OCI-LY1 (cell line): Measurements from ENCODE around the gene PDK2.
"Not testable (repeated sequence)": the region's sequence is repeated elsewhere in the genome, so short reads cannot be mapped to it uniquely, and the experiment has no call there.

Source experiments
- H2AFZ ChIP-seq: fragments of 200-600 bp; sonication (generic), shearing (Covaris generic); 2 replicates; pipeline ENCODE4 v1.6.0; 2014; ENCODE audit warnings: antibody characterized with exemption, mild to moderate bottlenecking, low read length
- H3F3A ChIP-seq: fragments of 200-600 bp; sonication (generic), shearing (Covaris generic); 2 replicates; pipeline ENCODE4 v1.6.0; 2014; ENCODE audit warnings: mild to moderate bottlenecking, antibody characterized with exemption, low read length, moderate library complexity; ENCODE audit not compliant: insufficient read depth
- H3K27ac ChIP-seq: fragments of 200-600 bp; sonication (generic); 2 replicates; pipeline ENCODE4 v1.5.1; 2014; ENCODE audit warnings: low read length, mixed run types, mild to moderate bottlenecking, low read depth; ENCODE audit not compliant: poor library complexity, severe bottlenecking
- H3K27me3 ChIP-seq: fragments of 200-600 bp; sonication (generic); 2 replicates; pipeline ENCODE4 v1.6.0; 2014; ENCODE audit warnings: antibody characterized with exemption, mild to moderate bottlenecking, low read length, moderate library complexity; ENCODE audit not compliant: insufficient read depth
- H3K36me3 ChIP-seq: fragments of 200-600 bp; sonication (generic); 2 replicates; pipeline ENCODE4 v1.6.1; 2014; ENCODE audit warnings: mild to moderate bottlenecking, antibody characterized with exemption, low read length, moderate library complexity, mixed read lengths; ENCODE audit not compliant: insufficient read depth
- H3K4me1 ChIP-seq: fragments of 200-600 bp; sonication (generic); 2 replicates; pipeline ENCODE4 v1.5.1; 2014; ENCODE audit warnings: mild to moderate bottlenecking, low read length, moderate library complexity; ENCODE audit not compliant: insufficient read depth, severe bottlenecking
- H3K4me2 ChIP-seq: fragments of 200-600 bp; sonication (generic), shearing (Covaris generic); 2 replicates; pipeline ENCODE4 v1.6.1; 2014; ENCODE audit warnings: low read length
- H3K4me3 ChIP-seq: fragments of 200-600 bp; sonication (generic); 2 replicates; pipeline ENCODE4 v1.5.1; 2014; ENCODE audit warnings: low read length, low read depth, mild to moderate bottlenecking, mixed read lengths; ENCODE audit not compliant: poor library complexity, severe bottlenecking
- H3K79me2 ChIP-seq: fragments of 200-600 bp; shearing (Covaris generic); 2 replicates; pipeline ENCODE4 v1.6.1; 2016; ENCODE audit warnings: mixed run types, low read length, mixed read lengths; ENCODE audit not compliant: insufficient read depth
- H3K9ac ChIP-seq: fragments of 200-600 bp; sonication (generic), shearing (Covaris generic); 2 replicates; pipeline ENCODE4 v1.6.1; 2014; ENCODE audit warnings: mild to moderate bottlenecking, low read length, mixed read lengths
- H3K9me2 ChIP-seq: fragments of 200-600 bp; sonication (generic), shearing (Covaris generic); 2 replicates; pipeline ENCODE4 v1.6.1; 2014; ENCODE audit warnings: low read depth, mild to moderate bottlenecking, low read length, mixed read lengths
- H3K9me3 ChIP-seq: fragments of 200-600 bp; shearing (Covaris generic); 2 replicates; pipeline ENCODE4 v1.6.1; 2014; ENCODE audit warnings: low read length, mixed read lengths
- H4K20me1 ChIP-seq: fragments of 200-600 bp; sonication (generic), shearing (Covaris generic); 2 replicates; pipeline ENCODE4 v1.6.0; 2016; ENCODE audit warnings: mild to moderate bottlenecking, low read length; ENCODE audit not compliant: insufficient read depth
- EZH2 ChIP-seq: fragments of 200-600 bp; sonication (generic), shearing (Covaris generic); IDR thresholded peaks from 2 replicates; pipeline ENCODE4 v1.8.0; 2017; ENCODE audit warnings: borderline replicate concordance, mixed run types, mild to moderate bottlenecking, antibody characterized with exemption, low read length, moderate library complexity, mixed read lengths
- TF ChIP-seq, protein P1 (sequence below): fragments of 200-600 bp; sonication (generic), shearing (Covaris generic); IDR thresholded peaks from 2 replicates; pipeline ENCODE4 v1.5.1; 2017; ENCODE audit warnings: mild to moderate bottlenecking, antibody characterized with exemption, low read length, moderate library complexity, mixed read lengths

The PDK2 gene

DNA sequence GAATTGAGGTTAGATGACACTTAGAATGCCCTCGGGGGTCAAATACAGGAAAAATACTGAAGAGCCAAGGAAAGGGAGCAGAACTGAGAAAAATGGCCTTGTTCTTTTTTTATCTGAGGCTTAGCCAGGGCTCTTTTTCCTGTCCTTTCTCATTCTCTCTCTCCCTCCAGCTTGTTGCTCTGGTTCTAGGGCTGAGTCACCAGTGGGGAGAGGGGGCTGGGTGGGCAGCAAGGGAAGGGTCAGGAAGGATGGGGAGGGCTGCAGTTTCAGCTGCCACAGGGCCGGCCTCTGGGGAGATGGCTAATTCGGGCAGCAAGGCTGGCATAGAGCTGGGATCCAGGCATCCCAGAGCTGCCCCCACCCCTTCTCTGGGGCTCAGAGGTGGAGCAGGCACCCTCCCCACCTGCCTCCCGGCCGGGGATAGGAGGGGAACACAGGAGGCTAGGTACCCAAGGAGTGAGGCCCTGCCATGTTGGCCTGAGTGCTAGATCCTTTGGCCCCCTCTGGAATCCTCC lies 35.3 kb upstream of the PDK2 start:
- H3K4me1 ChIP-seq = peaks cover 18% of the 10 kb centered on the region
- H3K9me3 ChIP-seq = no peaks in the 10 kb centered on the region
- H4K20me1 ChIP-seq = no peaks in the 10 kb centered on the region
- no peaks in the 10 kb centered on the region for H3F3A ChIP-seq
- H3K9me2 ChIP-seq = no peaks in the 10 kb centered on the region
- H3K4me3 ChIP-seq = no peak overlapping the region
- H3K36me3 ChIP-seq = no peaks in the 10 kb centered on the region
- no peak overlapping the region for H3K9ac ChIP-seq
- no peak overlapping the region for H3K27ac ChIP-seq
- H2AFZ ChIP-seq = no peak overlapping the region
- H3K4me2 ChIP-seq = no peak overlapping the region
- TF ChIP-seq, protein P1, sequence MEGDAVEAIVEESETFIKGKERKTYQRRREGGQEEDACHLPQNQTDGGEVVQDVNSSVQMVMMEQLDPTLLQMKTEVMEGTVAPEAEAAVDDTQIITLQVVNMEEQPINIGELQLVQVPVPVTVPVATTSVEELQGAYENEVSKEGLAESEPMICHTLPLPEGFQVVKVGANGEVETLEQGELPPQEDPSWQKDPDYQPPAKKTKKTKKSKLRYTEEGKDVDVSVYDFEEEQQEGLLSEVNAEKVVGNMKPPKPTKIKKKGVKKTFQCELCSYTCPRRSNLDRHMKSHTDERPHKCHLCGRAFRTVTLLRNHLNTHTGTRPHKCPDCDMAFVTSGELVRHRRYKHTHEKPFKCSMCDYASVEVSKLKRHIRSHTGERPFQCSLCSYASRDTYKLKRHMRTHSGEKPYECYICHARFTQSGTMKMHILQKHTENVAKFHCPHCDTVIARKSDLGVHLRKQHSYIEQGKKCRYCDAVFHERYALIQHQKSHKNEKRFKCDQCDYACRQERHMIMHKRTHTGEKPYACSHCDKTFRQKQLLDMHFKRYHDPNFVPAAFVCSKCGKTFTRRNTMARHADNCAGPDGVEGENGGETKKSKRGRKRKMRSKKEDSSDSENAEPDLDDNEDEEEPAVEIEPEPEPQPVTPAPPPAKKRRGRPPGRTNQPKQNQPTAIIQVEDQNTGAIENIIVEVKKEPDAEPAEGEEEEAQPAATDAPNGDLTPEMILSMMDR = no peak
- no peak for TF ChIP-seq EZH2
- peaks cover 11% of the 10 kb centered on the region for H3K27me3 ChIP-seq
- H3K79me2 ChIP-seq = no peaks in the 10 kb centered on the region

DNA sequence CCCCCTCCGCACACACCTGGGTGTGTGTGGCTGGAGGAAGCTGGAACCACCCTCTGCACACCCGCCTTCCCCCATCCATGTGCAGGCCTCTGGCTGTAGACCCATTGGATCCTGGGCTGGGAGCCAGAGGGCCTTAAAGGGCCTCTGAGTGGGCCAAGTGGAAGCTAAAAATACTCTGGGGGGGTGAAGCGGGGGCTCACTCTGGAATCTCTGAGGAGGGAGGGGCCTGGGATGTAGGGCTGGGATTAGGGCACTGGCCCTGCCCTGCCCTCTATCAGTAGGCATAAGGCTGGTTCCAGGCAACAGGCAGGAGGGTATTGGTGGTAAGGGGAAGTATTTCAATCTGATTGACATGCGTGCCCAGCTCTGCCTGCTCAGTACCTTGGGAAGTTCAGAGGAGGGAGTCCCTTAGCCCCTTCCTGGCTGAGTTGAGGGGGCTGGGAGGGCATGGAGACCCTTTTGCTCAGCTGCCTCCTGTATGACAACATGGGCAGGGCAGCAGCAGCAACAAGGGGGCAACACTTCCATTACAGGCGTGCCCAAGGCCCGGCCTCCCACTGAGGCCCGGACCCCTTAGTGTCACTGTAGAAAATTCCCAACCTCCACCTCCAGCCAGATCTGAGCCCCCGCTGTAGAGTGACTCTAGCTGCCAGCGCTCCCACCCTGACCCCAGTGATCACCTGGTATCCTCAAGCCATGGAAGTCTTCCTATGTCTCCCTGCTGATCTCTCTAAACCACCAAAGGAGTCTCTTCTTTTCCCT lies 34.0 kb upstream of the PDK2 start:
- Histone ChIP-seq H3K9me2 (no peaks in the 10 kb centered on the region), H3K36me3 (no peaks in the 10 kb centered on the region), H3K9ac (no peak overlapping the region), H3K4me1 (peaks cover 7% of the 10 kb centered on the region), H3K79me2 (no peaks in the 10 kb centered on the region), H3K4me3 (no peak overlapping the region), H4K20me1 (no peaks in the 10 kb centered on the region), H2AFZ (no peak overlapping the region), H3K27ac (no peak overlapping the region), H3K27me3 (peaks cover 11% of the 10 kb centered on the region), H3K9me3 (no peaks in the 10 kb centered on the region), H3K4me2 (no peak overlapping the region), H3F3A (no peaks in the 10 kb centered on the region)
- no peak for TF ChIP-seq EZH2
- TF ChIP-seq, protein P1 = no peak

DNA sequence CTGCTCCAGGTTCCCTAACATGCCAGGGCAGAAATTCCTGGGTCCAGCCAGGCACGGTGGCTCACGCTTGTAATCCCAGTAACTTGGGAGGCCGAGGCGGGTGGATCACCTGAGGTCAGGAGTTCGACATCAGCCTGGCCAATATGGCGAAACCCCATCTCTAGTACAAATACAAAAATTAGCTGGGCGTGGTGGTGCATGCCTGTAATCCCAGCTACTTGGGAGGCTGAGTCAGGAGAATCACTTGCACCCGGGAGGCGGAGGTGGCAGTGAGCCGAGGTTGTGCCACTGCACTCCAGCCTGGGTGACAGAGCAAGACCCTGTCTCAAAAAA lies 33.5 kb upstream of the PDK2 start:
- not testable (repeated sequence) for H4K20me1 ChIP-seq, H3F3A ChIP-seq, H3K27ac ChIP-seq, H2AFZ ChIP-seq, H3K9ac ChIP-seq, H3K79me2 ChIP-seq, H3K4me1 ChIP-seq, H3K36me3 ChIP-seq, H3K9me2 ChIP-seq, H3K9me3 ChIP-seq, H3K4me2 ChIP-seq, H3K4me3 ChIP-seq
- peaks cover 11% of the 10 kb centered on the region for H3K27me3 ChIP-seq
